OCI-LY7 (cell line): ENCODE measurements around the gene RNF223.

Source experiments
- EZH2phosphoT487 ChIP-seq: fragments of 200-600 bp; sonication (generic); IDR thresholded peaks from 2 replicates; pipeline ENCODE4 v1.6.1; 2018; ENCODE audit warnings: low read depth, borderline replicate concordance, mild to moderate bottlenecking, mixed run types, antibody characterized with exemption, low read length, moderate library complexity, mixed read lengths
- TF ChIP-seq, protein P1 (sequence below): fragments of 200-600 bp; sonication (generic); conservative IDR thresholded peaks from 2 replicates; pipeline ENCODE4 v1.5.1; 2014; ENCODE audit warnings: mild to moderate bottlenecking, antibody characterized with exemption, low read length, moderate library complexity, mixed read lengths

DNA sequence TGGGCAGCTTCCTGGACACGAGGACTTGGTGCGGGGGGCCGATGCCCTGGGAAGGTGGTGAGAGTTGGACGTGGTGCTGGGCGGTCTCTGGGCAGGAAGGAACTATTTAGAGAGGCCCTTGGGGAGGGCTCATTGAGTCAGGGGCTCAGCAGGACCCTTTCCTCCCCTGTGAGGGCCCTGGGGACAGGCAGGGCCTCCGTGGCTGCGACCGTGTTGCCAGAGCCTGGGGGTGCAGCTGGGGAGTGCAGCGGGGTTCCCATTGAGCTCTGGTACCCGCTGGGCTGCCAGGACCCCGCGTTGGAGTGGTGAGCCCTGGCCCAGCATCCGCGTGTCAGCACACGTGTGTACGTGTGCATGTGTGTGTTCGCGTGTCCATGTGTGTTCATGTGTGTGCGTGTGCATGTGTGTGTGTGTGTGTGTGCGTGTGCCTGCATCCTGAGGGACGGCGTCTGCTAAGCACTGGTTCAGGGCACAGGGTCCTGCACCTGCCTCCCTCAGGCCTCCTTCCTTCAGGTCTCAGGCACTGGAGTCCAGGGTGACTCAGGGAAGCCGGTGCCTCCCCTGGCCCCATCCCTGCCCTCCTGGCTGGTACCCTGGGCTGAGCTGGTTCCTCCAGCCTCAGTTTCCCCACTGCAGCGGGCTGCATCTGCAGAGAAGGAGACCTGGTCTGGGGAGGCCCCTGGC is 10.7 kb downstream of the RNF223 start:
- TF ChIP-seq, protein P1, sequence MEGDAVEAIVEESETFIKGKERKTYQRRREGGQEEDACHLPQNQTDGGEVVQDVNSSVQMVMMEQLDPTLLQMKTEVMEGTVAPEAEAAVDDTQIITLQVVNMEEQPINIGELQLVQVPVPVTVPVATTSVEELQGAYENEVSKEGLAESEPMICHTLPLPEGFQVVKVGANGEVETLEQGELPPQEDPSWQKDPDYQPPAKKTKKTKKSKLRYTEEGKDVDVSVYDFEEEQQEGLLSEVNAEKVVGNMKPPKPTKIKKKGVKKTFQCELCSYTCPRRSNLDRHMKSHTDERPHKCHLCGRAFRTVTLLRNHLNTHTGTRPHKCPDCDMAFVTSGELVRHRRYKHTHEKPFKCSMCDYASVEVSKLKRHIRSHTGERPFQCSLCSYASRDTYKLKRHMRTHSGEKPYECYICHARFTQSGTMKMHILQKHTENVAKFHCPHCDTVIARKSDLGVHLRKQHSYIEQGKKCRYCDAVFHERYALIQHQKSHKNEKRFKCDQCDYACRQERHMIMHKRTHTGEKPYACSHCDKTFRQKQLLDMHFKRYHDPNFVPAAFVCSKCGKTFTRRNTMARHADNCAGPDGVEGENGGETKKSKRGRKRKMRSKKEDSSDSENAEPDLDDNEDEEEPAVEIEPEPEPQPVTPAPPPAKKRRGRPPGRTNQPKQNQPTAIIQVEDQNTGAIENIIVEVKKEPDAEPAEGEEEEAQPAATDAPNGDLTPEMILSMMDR = no peak
- no peak for TF ChIP-seq EZH2phosphoT487
